H1 (cell line): ENCODE data around the gene PDE4D. TPM values are rescaled to one million over a fixed set of nuclear protein-coding genes. Genes with fewer than 3 reads are reported as not detected.

Source experiments
- CTCF ChIA-PET: fragments of 300-600 bp; sonication (Branson Sonifier 250); formaldehyde crosslinking; loops from one replicate; lab custom pipeline; 2021; ENCODE audit not compliant: partially characterized antibody; lab: Charles Lee
- POLR2A ChIA-PET: fragments of 300-600 bp; sonication (Branson Sonifier 250); formaldehyde crosslinking; loops from one replicate; lab custom pipeline; 2021; ENCODE audit warnings: inconsistent platforms; ENCODE audit not compliant: partially characterized antibody; lab: Charles Lee
- DNase-seq, 2 experiments: peaks; one replicate each; pipeline versions ENCODE4 v3.0.0 to v3.0.0-alpha.2; 2010 to 2022; ENCODE audit warnings: low spot score in 2 of 2, low read depth in 1 of 2, mixed read lengths in 1 of 2
- FAIRE-seq: peaks from 2 replicates; lab custom pipeline; 2011; peaks lifted over from hg19 to GRCh38; lab: Jason Lieb, UNC
- H2AFZ ChIP-seq: 2 replicates; pipeline ENCODE4 v1.8.1; 2012; ENCODE audit warnings: low read length, inconsistent platforms
- H2AK5ac ChIP-seq: 2 replicates; pipeline ENCODE4 v1.6.1; 2013; ENCODE audit warnings: low read depth, low read length
- H2BK120ac ChIP-seq: replicated peaks from 2 replicates; pipeline ENCODE3; 2013; ENCODE audit warnings: low read depth, low read length, inconsistent platforms
- H2BK12ac ChIP-seq: 2 replicates; pipeline ENCODE4 v1.6.1; 2013; ENCODE audit warnings: low read depth, low read length
- H2BK15ac ChIP-seq: 2 replicates; pipeline ENCODE4 v1.6.1; 2013; ENCODE audit warnings: low read length
- H2BK20ac ChIP-seq: 2 replicates; pipeline ENCODE4 v1.6.1; 2013; ENCODE audit warnings: low read length
- H2BK5ac ChIP-seq: 2 replicates; pipeline ENCODE4 v1.6.1; 2013; ENCODE audit warnings: low read depth, low read length
- H3K14ac ChIP-seq: 2 replicates; pipeline ENCODE4 v1.6.1; 2013; ENCODE audit warnings: inconsistent platforms; ENCODE audit not compliant: insufficient read length
- H3K18ac ChIP-seq: 2 replicates; pipeline ENCODE4 v1.6.1; 2013; ENCODE audit warnings: low read length; ENCODE audit errors: extremely low read depth
- H3K23ac ChIP-seq: 2 replicates; pipeline ENCODE4 v1.6.1; 2013; ENCODE audit warnings: inconsistent platforms; ENCODE audit not compliant: insufficient read length
- H3K23me2 ChIP-seq: 2 replicates; pipeline ENCODE4 v1.6.1; 2013; ENCODE audit warnings: low read depth, low read length
- H3K27ac ChIP-seq: 2 replicates; pipeline ENCODE4 v1.6.1; 2011; ENCODE audit warnings: low read depth, low read length, inconsistent platforms
- H3K27me3 ChIP-seq, 4 experiments: replicated peaks in 1 of 4; 1 replicate in 1 of 4; 2 replicates in 3 of 4; pipeline versions ENCODE4 v1.6.1 to v1.8.1; 2011 to 2013; ENCODE audit warnings: low read length in 3 of 4, mild to moderate bottlenecking in 3 of 4, inconsistent platforms in 2 of 4, mixed read lengths in 2 of 4, moderate library complexity in 1 of 4; ENCODE audit not compliant: control insufficient read depth in 3 of 4, insufficient read depth in 3 of 4; ENCODE audit errors: extremely low read depth in 1 of 4
- H3K36me3 ChIP-seq, 4 experiments: 2 replicates each; pipeline versions ENCODE4 v1.6.1 to v1.8.1; 2011 to 2013; ENCODE audit warnings: mild to moderate bottlenecking in 4 of 4, low read length in 3 of 4, moderate library complexity in 2 of 4, control low read depth in 1 of 4, inconsistent platforms in 1 of 4; ENCODE audit not compliant: insufficient read depth in 4 of 4, control insufficient read depth in 2 of 4
- H3K4ac ChIP-seq: replicated peaks from 2 replicates; pipeline ENCODE3; 2013; ENCODE audit warnings: low read length, low read depth, mixed read lengths, inconsistent platforms; ENCODE audit not compliant: insufficient read length
- H3K4me1 ChIP-seq, 4 experiments: replicated peaks in 1 of 4; 1 replicate in 1 of 4; 2 replicates in 3 of 4; pipeline versions ENCODE4 v1.6.1 to v1.8.1; 2011 to 2013; ENCODE audit warnings: low read length in 3 of 4, inconsistent platforms in 2 of 4, mixed read lengths in 1 of 4; ENCODE audit not compliant: insufficient read depth in 4 of 4, control insufficient read depth in 3 of 4
- H3K4me2 ChIP-seq, 2 experiments: 2 replicates each; pipeline versions ENCODE4 v1.6.1 to v1.8.1; 2011 to 2013; ENCODE audit warnings: low read depth in 2 of 2, low read length in 2 of 2, control low read depth in 1 of 2, inconsistent platforms in 1 of 2, mild to moderate bottlenecking in 1 of 2; ENCODE audit not compliant: insufficient read depth in 1 of 2
- H3K4me3 ChIP-seq, 4 experiments: fragments of 200-600, 300-600 bp in 1 of 4; sonication (generic), shearing (Covaris generic), sonication (Bioruptor Twin) in 1 of 4; 2 replicates each; pipeline versions ENCODE4 v1.5.1 to v1.8.1; 2011 to 2016; ENCODE audit warnings: low read length in 4 of 4, low read depth in 3 of 4, control low read depth in 2 of 4, inconsistent platforms in 2 of 4, mild to moderate bottlenecking in 2 of 4, mixed read lengths in 1 of 4, moderate library complexity in 1 of 4; ENCODE audit not compliant: insufficient read depth in 2 of 4; ENCODE audit errors: extremely low read depth in 1 of 4
- H3K56ac ChIP-seq: replicated peaks from 2 replicates; pipeline ENCODE3; 2013; ENCODE audit warnings: low read depth, mild to moderate bottlenecking, mixed read lengths, low read length, inconsistent platforms; ENCODE audit not compliant: insufficient read length
- H3K79me1 ChIP-seq: 2 replicates; pipeline ENCODE4 v1.6.1; 2013; ENCODE audit warnings: low read depth, low read length, control low read depth
- H3K79me2 ChIP-seq, 2 experiments: 2 replicates each; pipeline versions ENCODE4 v1.6.1 to v1.8.1; 2012 to 2013; ENCODE audit warnings: low read length in 2 of 2, mild to moderate bottlenecking in 2 of 2, inconsistent platforms in 1 of 2; ENCODE audit not compliant: insufficient read depth in 2 of 2, control insufficient read depth in 1 of 2
- H3K9ac ChIP-seq, 4 experiments: replicated peaks in 1 of 4; 1 replicate in 1 of 4; 2 replicates in 3 of 4; pipeline versions ENCODE4 v1.6.1 to v1.8.1; 2011 to 2013; ENCODE audit warnings: low read depth in 3 of 4, low read length in 3 of 4, control low read depth in 2 of 4, mild to moderate bottlenecking in 2 of 4, moderate library complexity in 2 of 4, inconsistent platforms in 1 of 4; ENCODE audit errors: extremely low read depth in 1 of 4
- H3K9me3 ChIP-seq, 2 experiments: 2 replicates each; pipeline versions ENCODE4 v1.6.1 to v1.8.1; 2012 to 2013; ENCODE audit warnings: mild to moderate bottlenecking in 2 of 2, moderate library complexity in 2 of 2, control low read depth in 1 of 2, inconsistent platforms in 1 of 2, low read depth in 1 of 2, low read length in 1 of 2, mixed read lengths in 1 of 2; ENCODE audit not compliant: insufficient read depth in 2 of 2
- H4K20me1 ChIP-seq, 2 experiments: replicated peaks in 1 of 2; 2 replicates each; pipeline versions ENCODE3 to v1.8.1; 2011 to 2013; ENCODE audit warnings: inconsistent platforms in 2 of 2, low read length in 2 of 2, mild to moderate bottlenecking in 1 of 2; ENCODE audit not compliant: insufficient read depth in 2 of 2, control insufficient read depth in 1 of 2
- H4K5ac ChIP-seq: 2 replicates; pipeline ENCODE4 v1.6.1; 2013; ENCODE audit warnings: low read length, low read depth, mixed read lengths, inconsistent platforms; ENCODE audit not compliant: insufficient read length
- H4K8ac ChIP-seq: 2 replicates; pipeline ENCODE4 v1.8.0; 2013; ENCODE audit warnings: mild to moderate bottlenecking, moderate library complexity, low read length, inconsistent platforms; ENCODE audit not compliant: insufficient read depth; ENCODE audit errors: extremely low read depth
- H4K91ac ChIP-seq: replicated peaks from 2 replicates; pipeline ENCODE3; 2013; ENCODE audit warnings: low read length, mixed read lengths, inconsistent platforms; ENCODE audit not compliant: insufficient read length
- ASH2L ChIP-seq: fragments of 200-600, 300-600 bp; sonication (generic); IDR thresholded peaks from one replicate; pipeline ENCODE4 v1.7.1; 2017; ENCODE audit warnings: low read length
- BACH1 ChIP-seq: IDR thresholded peaks from 2 replicates; pipeline ENCODE4 v1.6.1; 2012; ENCODE audit warnings: low read length, improper control_type of control experiment
- BRCA1 ChIP-seq: IDR thresholded peaks from 2 replicates; pipeline ENCODE4 v1.6.1; 2012; ENCODE audit warnings: low read depth, low read length, improper control_type of control experiment
- CBX5 ChIP-seq: fragments of 300-800, 300-1000 bp; sonication (generic); IDR thresholded peaks from 2 replicates; pipeline ENCODE4 v1.7.1; 2016; ENCODE audit warnings: antibody characterized with exemption, low read length, low read depth
- CBX8 ChIP-seq: fragments of 300-800, 300-1000 bp; sonication (generic); IDR thresholded peaks from 2 replicates; pipeline ENCODE4 v1.7.1; 2016; ENCODE audit warnings: low read depth, low read length, borderline replicate concordance
- HDAC6 ChIP-seq: IDR thresholded peaks from one replicate; pipeline ENCODE4 v1.7.1; 2012; ENCODE audit warnings: low read depth, mild to moderate bottlenecking, inconsistent platforms, low read length, moderate library complexity
- KDM5A ChIP-seq: fragments of 200-600 bp; IDR thresholded peaks from 2 replicates; pipeline ENCODE4 v1.7.1; 2012; ENCODE audit warnings: mild to moderate bottlenecking, low read length, inconsistent platforms, mixed read lengths
- MAFK ChIP-seq: IDR thresholded peaks from 2 replicates; pipeline ENCODE4 v1.6.1; 2012; ENCODE audit warnings: low read depth, mild to moderate bottlenecking, improper control_type of control experiment, low read length
- NANOG ChIP-seq: IDR thresholded peaks from 2 replicates; pipeline ENCODE4 v1.6.1; 2011; ENCODE audit warnings: low read length, low read depth, mild to moderate bottlenecking, inconsistent platforms; ENCODE audit not compliant: insufficient read depth, poor library complexity, severe bottlenecking
- PHF8 ChIP-seq: fragments of 200-600 bp; sonication (generic); conservative IDR thresholded peaks from 2 replicates; pipeline ENCODE4 v1.7.1; 2012; ENCODE audit warnings: low read depth, mild to moderate bottlenecking, inconsistent platforms, low read length, moderate library complexity
- POU5F1 ChIP-seq: IDR thresholded peaks from 2 replicates; pipeline ENCODE4 v1.6.1; 2011; ENCODE audit warnings: low read depth, mild to moderate bottlenecking, low read length, moderate library complexity
- RNF2 ChIP-seq: fragments of 200-900, 300-1000 bp; sonication (generic); IDR thresholded peaks from 2 replicates; pipeline ENCODE4 v1.7.1; 2016; ENCODE audit warnings: borderline replicate concordance, low read depth, mild to moderate bottlenecking, antibody characterized with exemption, low read length; ENCODE audit not compliant: poor library complexity, severe bottlenecking; ENCODE audit errors: missing control alignments
- SP2 ChIP-seq: IDR thresholded peaks from 2 replicates; pipeline ENCODE4 v1.6.1; 2012; ENCODE audit warnings: mild to moderate bottlenecking, low read length, inconsistent platforms
- WGBS, 2 experiments: shearing (Covaris generic) in 1 of 2; methylation state at CpG; one replicate each; pipeline versions ENCODE4 v1.1.6 to v1.1.7; 2013 to 2015; ENCODE audit warnings: low lambda C conversion rate in 2 of 2, mixed read lengths in 2 of 2, inconsistent platforms in 1 of 2, low coverage in 1 of 2, missing lambda C conversion rate in 1 of 2; ENCODE audit not compliant: insufficient replicate concordance in 2 of 2, insufficient coverage in 1 of 2, insufficient read length in 1 of 2; ENCODE audit errors: extremely low coverage in 1 of 2, missing lambda C conversion rate in 1 of 2; 5-methylcytosine and 5-hydroxymethylcytosine counted together
- polyA plus RNA-seq, 7 experiments: library from polyadenylated mRNA; depleted of rRNA in 3 of 7; stranded (reverse) in 5 of 7; unstranded in 2 of 7; fragments of >200 nt in 5 of 7; fragments of 200-250 nt in 2 of 7; gene quantifications; 1 replicate in 5 of 7; 2 replicates in 1 of 7; 4 replicates in 1 of 7; pipeline versions ENCODE4 v1.2.1 to v1.2.3, GENCODE V29; 2011 to 2013; ENCODE audit warnings: missing spikeins in 2 of 7, mixed read lengths in 2 of 7
- total RNA-seq: library from RNA; stranded (reverse); fragmentation: NEBNext Ultra II Directional; extraction: Animal tissue kit (Norgen Biotek cat#: 25700); gene quantifications from 2 replicates; pipeline ENCODE4 v1.2.1, GENCODE V29; 2021
- TF ChIP-seq, protein P1 (sequence below): IDR thresholded peaks from 2 replicates; pipeline ENCODE4 v1.6.1; 2011; ENCODE audit warnings: low read length, improper control_type of control experiment

PDE4D gene
- total and polyA plus RNA-seq, 2 of the 8 experiments (the other 6 are each of a cell fraction or from before 2014, with no cell fraction given) = 2.3 to 3.7 TPM

DNA sequence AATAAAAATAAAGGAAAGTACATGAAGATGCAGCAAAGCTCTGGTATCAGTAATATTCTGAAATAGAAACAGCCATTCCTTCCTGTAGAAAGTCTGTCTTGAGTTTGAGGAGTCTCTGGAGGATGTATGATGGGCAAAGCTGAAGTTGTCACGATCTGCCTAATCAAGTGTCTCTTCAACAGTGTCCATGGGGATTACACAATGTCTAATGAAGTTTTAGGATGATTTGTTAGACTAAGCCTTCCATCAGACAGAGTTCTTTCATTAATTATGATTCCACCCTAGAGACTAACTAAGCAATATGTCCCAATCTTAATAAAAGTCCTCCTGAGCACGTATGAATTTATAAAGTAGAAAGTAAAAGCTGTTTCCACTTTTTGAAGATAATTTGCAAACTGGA lies 26.9 kb downstream of the PDE4D start:
- FAIRE-seq (no peak), DNase-seq (no peak)
- Histone ChIP-seq H3K9ac (no peak overlapping the region), H3K4me3 (no peak overlapping the region), H3K18ac (no peak overlapping the region), H4K20me1 (no peaks in the 10 kb centered on the region), H3K9me3 (no peaks in the 10 kb centered on the region), H4K8ac (no peak overlapping the region), H3K23me2 (no peaks in the 10 kb centered on the region), H3K4ac (no peak overlapping the region), H2AFZ (no peak overlapping the region), H3K27ac (no peak overlapping the region), H4K5ac (no peak overlapping the region), H2BK15ac (no peak overlapping the region), H3K27me3 (no peaks in the 10 kb centered on the region), H2BK12ac (no peak overlapping the region), H2AK5ac (no peak overlapping the region), H3K36me3 (no peaks in the 10 kb centered on the region), H3K14ac (no peak overlapping the region), H2BK20ac (no peak overlapping the region), H3K23ac (no peak overlapping the region), H3K79me2 (no peaks in the 10 kb centered on the region), H2BK5ac (no peak overlapping the region), H3K56ac (no peak overlapping the region), H3K4me1 (peaks cover 0 to 8% (median 4%) of the 10 kb centered on the region in 4 experiments; a peak in 5 of 7 replicates), H4K91ac (no peak overlapping the region), H3K79me1 (no peaks in the 10 kb centered on the region), H3K4me2 (no peak overlapping the region), H2BK120ac (no peak overlapping the region)
- TF ChIP-seq, protein P1, sequence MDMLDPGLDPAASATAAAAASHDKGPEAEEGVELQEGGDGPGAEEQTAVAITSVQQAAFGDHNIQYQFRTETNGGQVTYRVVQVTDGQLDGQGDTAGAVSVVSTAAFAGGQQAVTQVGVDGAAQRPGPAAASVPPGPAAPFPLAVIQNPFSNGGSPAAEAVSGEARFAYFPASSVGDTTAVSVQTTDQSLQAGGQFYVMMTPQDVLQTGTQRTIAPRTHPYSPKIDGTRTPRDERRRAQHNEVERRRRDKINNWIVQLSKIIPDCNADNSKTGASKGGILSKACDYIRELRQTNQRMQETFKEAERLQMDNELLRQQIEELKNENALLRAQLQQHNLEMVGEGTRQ = no peak
- no peak for TF ChIP-seq BACH1
- no peak for TF ChIP-seq MAFK
- TF ChIP-seq POU5F1 = no peak
- no peak for TF ChIP-seq CBX8
- no peak for TF ChIP-seq SP2
- TF ChIP-seq CBX5 = no peak
- no peak for TF ChIP-seq BRCA1
- TF ChIP-seq HDAC6 = no peak
- no peak for TF ChIP-seq RNF2
- no peak for TF ChIP-seq PHF8
- TF ChIP-seq KDM5A = no peak
- TF ChIP-seq ASH2L = no peak
- TF ChIP-seq NANOG = no peak
- 83% methylated on average over 2 of the region's 2 CpGs; no CpG with 5 or more reads in 1 of the 2 experiments for WGBS, 2 experiments
- ChIA-PET POLR2A (no interaction called here), CTCF (no interaction called here)
